HCT116 (cell line): Measurements from ENCODE around the gene MYH13. TPM values are rescaled to one million over a fixed set of nuclear protein-coding genes. Genes with fewer than 3 reads are reported as not detected.

Source experiments
- ATAC-seq: fragments of 200-7000 bp; cut with Tn5 transposase; 2 replicates; pipeline ENCODE4 v1.9.1; 2020; ENCODE audit warnings: mild to moderate bottlenecking, moderate library complexity
- BruUV-seq: library from RNA; stranded (reverse); fragments of 400-500 nt; replicated peaks from 2 replicates; lab custom pipeline; 2021; lab: Mats Ljungman, UMichigan
- CTCF ChIA-PET: fragments of 300-600 bp; sonication (Branson Sonifier 250); formaldehyde crosslinking; loops from one replicate; lab custom pipeline; 2021; ENCODE audit warnings: antibody characterized with exemption; lab: Charles Lee
- POLR2A ChIA-PET: fragments of 300-600, 350-600 bp; sonication (Branson Sonifier 250); formaldehyde crosslinking; loops from one replicate; lab custom pipeline; 2021; ENCODE audit warnings: antibody characterized with exemption; lab: Charles Lee
- RAD21 ChIA-PET, 2 experiments: fragments of 300-600 bp; sonication (Branson Sonifier 250); formaldehyde crosslinking; loops; one replicate each; lab custom pipeline; 2023; ENCODE audit warnings: low total read pairs in 2 of 2; ENCODE audit not compliant: uncharacterized antibody in 2 of 2, unreplicated experiment in 2 of 2, low non-redundant PET in 1 of 2; lab: Charles Lee
- DNase-seq: peaks from one replicate; pipeline ENCODE4 v3.0.0-alpha.2; 2010; ENCODE audit warnings: low read depth, low spot score
- H2AFZ ChIP-seq: fragments of 200-600 bp; shearing (Covaris generic), sonication (generic); 2 replicates; pipeline ENCODE4 v1.6.1; 2017; ENCODE audit warnings: low read depth, mixed run types, mixed read lengths, antibody characterized with exemption, low read length; ENCODE audit not compliant: poor library complexity, severe bottlenecking
- H3K27ac ChIP-seq: 2 replicates; pipeline ENCODE4 v1.5.1; 2012; ENCODE audit warnings: low read depth, low read length
- H3K27me3 ChIP-seq: fragments of 200-600 bp; sonication (generic); 2 replicates; pipeline ENCODE4 v1.6.1; 2016; ENCODE audit warnings: mixed run types, low read length, mixed read lengths; ENCODE audit not compliant: insufficient read depth
- H3K36me3 ChIP-seq, 2 experiments: fragments of 200-500 bp in 1 of 2; fragments of 200-600 bp in 1 of 2; sonication (Bioruptor generic) in 1 of 2; sonication (generic) in 1 of 2; 2 replicates each; pipeline versions ENCODE4 v1.5.1 to v1.6.1; 2014 to 2016; ENCODE audit warnings: low read length in 2 of 2, inconsistent platforms in 1 of 2, mixed read lengths in 1 of 2, mixed run types in 1 of 2; ENCODE audit not compliant: insufficient read depth in 2 of 2, control insufficient read depth in 1 of 2
- H3K4me1 ChIP-seq, 2 experiments: fragments of 200-600 bp in 1 of 2; sonication (generic) in 1 of 2; 2 replicates each; pipeline versions ENCODE4 v1.5.1 to v1.6.1; 2012 to 2017; ENCODE audit warnings: low read length in 2 of 2, inconsistent platforms in 1 of 2, mild to moderate bottlenecking in 1 of 2, mixed read lengths in 1 of 2, mixed run types in 1 of 2, moderate library complexity in 1 of 2; ENCODE audit not compliant: insufficient read depth in 2 of 2, control insufficient read depth in 1 of 2
- H3K4me2 ChIP-seq: fragments of 200-600 bp; sonication (generic); 2 replicates; pipeline ENCODE4 v1.6.1; 2017; ENCODE audit warnings: mixed run types, low read length, mixed read lengths
- H3K4me3 ChIP-seq, 2 experiments: fragments of 200-600 bp in 1 of 2; sonication (generic) in 1 of 2; replicated peaks in 1 of 2; 2 replicates each; pipeline ENCODE4 v1.5.1; 2011 to 2016; ENCODE audit warnings: low read length in 2 of 2, control low read depth in 1 of 2, low read depth in 1 of 2, mild to moderate bottlenecking in 1 of 2, mixed read lengths in 1 of 2, mixed run types in 1 of 2
- H3K79me2 ChIP-seq: fragments of 200-600 bp; sonication (generic); 2 replicates; pipeline ENCODE4 v1.6.1; 2017; ENCODE audit warnings: mild to moderate bottlenecking, mixed run types, low read length, moderate library complexity, mixed read lengths; ENCODE audit not compliant: insufficient read depth
- H3K9ac ChIP-seq: fragments of 200-600 bp; sonication (generic); 2 replicates; pipeline ENCODE4 v1.6.1; 2016; ENCODE audit warnings: low read length, mixed read lengths
- H3K9me2 ChIP-seq: fragments of 200-600 bp; sonication (generic), shearing (Covaris generic); 2 replicates; pipeline ENCODE4 v1.6.1; 2017; ENCODE audit warnings: mixed run types, mild to moderate bottlenecking, moderate library complexity; ENCODE audit not compliant: insufficient read depth
- H3K9me3 ChIP-seq, 2 experiments: fragments of 200-500 bp in 1 of 2; fragments of 200-600 bp in 1 of 2; sonication (Bioruptor generic) in 1 of 2; sonication (generic) in 1 of 2; 2 replicates each; pipeline ENCODE4 v1.6.1; 2014 to 2017; ENCODE audit warnings: low read length in 2 of 2, mixed read lengths in 2 of 2, inconsistent platforms in 1 of 2, low read depth in 1 of 2, mild to moderate bottlenecking in 1 of 2, mixed run types in 1 of 2, moderate library complexity in 1 of 2; ENCODE audit not compliant: control insufficient read depth in 1 of 2, insufficient read depth in 1 of 2
- H4K20me1 ChIP-seq: fragments of 200-600 bp; sonication (generic), shearing (Covaris generic); 2 replicates; pipeline ENCODE4 v1.6.1; 2017; ENCODE audit warnings: mixed run types, mild to moderate bottlenecking, moderate library complexity; ENCODE audit not compliant: insufficient read depth
- CBX3 ChIP-seq: IDR thresholded peaks from 2 replicates; pipeline ENCODE4 v1.6.1; 2012; ENCODE audit warnings: low read depth
- CTCF ChIP-seq, 3 experiments: fragments of 200-600 bp in 1 of 3; sonication (generic) in 1 of 3; IDR thresholded peaks in 2 of 3; conservative IDR thresholded peaks in 1 of 3; 2 replicates each; pipeline ENCODE4 v1.5.1; 2012 to 2017; ENCODE audit warnings: low read depth in 2 of 3, low read length in 2 of 3, antibody characterized with exemption in 1 of 3, borderline replicate concordance in 1 of 3, control low read depth in 1 of 3, mild to moderate bottlenecking in 1 of 3, mixed read lengths in 1 of 3, mixed run types in 1 of 3, moderate library complexity in 1 of 3; ENCODE audit not compliant: insufficient read depth in 1 of 3
- EZH2 ChIP-seq: fragments of 200-600 bp; sonication (generic); IDR thresholded peaks from 2 replicates; pipeline ENCODE4 v1.6.1; 2017; ENCODE audit warnings: antibody characterized with exemption, mixed run types
- FOSL1 ChIP-seq: IDR thresholded peaks from 2 replicates; pipeline ENCODE4 v1.6.1; 2012; ENCODE audit warnings: low read depth
- MAX ChIP-seq: IDR thresholded peaks from 2 replicates; pipeline ENCODE4 v1.6.1; 2012
- REST ChIP-seq: IDR thresholded peaks from 2 replicates; pipeline ENCODE4 v1.6.1; 2012; ENCODE audit warnings: low read depth
- SRF ChIP-seq: IDR thresholded peaks from 2 replicates; pipeline ENCODE4 v1.6.1; 2012; ENCODE audit warnings: low read depth
- TCF7L2 ChIP-seq: IDR thresholded peaks from 2 replicates; pipeline ENCODE4 v1.7.0; 2011; ENCODE audit warnings: borderline replicate concordance, inconsistent platforms; ENCODE audit not compliant: insufficient read depth, insufficient read length; ENCODE audit errors: extremely low read depth
- ZFX ChIP-seq: fragments of 450-650 bp; IDR thresholded peaks from 2 replicates; pipeline ENCODE4 v1.6.1; 2017
- intact Hi-C: fragments of 100-400 bp; cut with micrococcal nuclease; formaldehyde crosslinking; loops from 2 replicates; pipeline ENCODE4 v1.10.0; 2022
- total RNA-seq: library from RNA; stranded (reverse); gene quantifications from one replicate; pipeline ENCODE4 v1.2.1, GENCODE V29; 2021; ENCODE audit not compliant: unreplicated experiment

MYH13 gene
- total RNA-seq, 1 experiment from 2014 or later: not detected

- no peak for TF ChIP-seq ZFX
- no peak for TF ChIP-seq REST
- no peak for TF ChIP-seq CBX3
- TF ChIP-seq FOSL1: no peak
- TF ChIP-seq MAX: no peak
- TF ChIP-seq CTCF (IDR thresholded peaks at IDR 0.05 in 2 of 3, conservative IDR thresholded peaks at IDR 0.05 in 1 of 3; ENCODE audit: borderline replicate concordance in 1 of 3, insufficient read depth in 1 of 3, low read depth in 2 of 3, low read length in 2 of 3): no peak
- no peak for TF ChIP-seq TCF7L2
- TF ChIP-seq EZH2: no peak
- TF ChIP-seq SRF: no peak
- H3K27me3 ChIP-seq: peaks cover 11% of the 10 kb centered on the region
- H3K27ac ChIP-seq: no peak overlapping the region
- no peaks in the 10 kb centered on the region for H4K20me1 ChIP-seq
- H3K9me2 ChIP-seq: no peaks in the 10 kb centered on the region
- DNase-seq (no peak), ATAC-seq (no peak)
- H3K36me3 ChIP-seq: no peaks in the 10 kb centered on the region
- no TSS peak for BruUV-seq
- no peaks in the 10 kb centered on the region for H3K79me2 ChIP-seq
- no peak overlapping the region for H3K4me2 ChIP-seq
- ChIA-PET POLR2A (no interaction called here), CTCF (no interaction called here), RAD21 (no interaction called here)
- no peak overlapping the region for H3K9ac ChIP-seq
- H2AFZ ChIP-seq: no peak overlapping the region
- intact Hi-C loops: no loop called here
- no peak overlapping the region for H3K4me3 ChIP-seq
- no peaks in the 10 kb centered on the region for H3K4me1 ChIP-seq
- no peaks in the 10 kb centered on the region for H3K9me3 ChIP-seq
Measured at GRCh38 chr17:10262451-10262850, 110.4 kb downstream of the MYH13 start.
